HG03432 (cell line): Measurements from ENCODE around the gene EBLN1.
"Not testable (repeated sequence)": the region's sequence is repeated elsewhere in the genome, so short reads cannot be mapped to it uniquely, and the experiment has no call there.

Experiments
- ATAC-seq: cut with Tn5 transposase; IDR thresholded peaks from one replicate; pipeline ENCODE4 v1.9.1; 2021; ENCODE audit warnings: mild to moderate bottlenecking, moderate library complexity; ENCODE audit not compliant: unreplicated experiment

Gene EBLN1

DNA sequence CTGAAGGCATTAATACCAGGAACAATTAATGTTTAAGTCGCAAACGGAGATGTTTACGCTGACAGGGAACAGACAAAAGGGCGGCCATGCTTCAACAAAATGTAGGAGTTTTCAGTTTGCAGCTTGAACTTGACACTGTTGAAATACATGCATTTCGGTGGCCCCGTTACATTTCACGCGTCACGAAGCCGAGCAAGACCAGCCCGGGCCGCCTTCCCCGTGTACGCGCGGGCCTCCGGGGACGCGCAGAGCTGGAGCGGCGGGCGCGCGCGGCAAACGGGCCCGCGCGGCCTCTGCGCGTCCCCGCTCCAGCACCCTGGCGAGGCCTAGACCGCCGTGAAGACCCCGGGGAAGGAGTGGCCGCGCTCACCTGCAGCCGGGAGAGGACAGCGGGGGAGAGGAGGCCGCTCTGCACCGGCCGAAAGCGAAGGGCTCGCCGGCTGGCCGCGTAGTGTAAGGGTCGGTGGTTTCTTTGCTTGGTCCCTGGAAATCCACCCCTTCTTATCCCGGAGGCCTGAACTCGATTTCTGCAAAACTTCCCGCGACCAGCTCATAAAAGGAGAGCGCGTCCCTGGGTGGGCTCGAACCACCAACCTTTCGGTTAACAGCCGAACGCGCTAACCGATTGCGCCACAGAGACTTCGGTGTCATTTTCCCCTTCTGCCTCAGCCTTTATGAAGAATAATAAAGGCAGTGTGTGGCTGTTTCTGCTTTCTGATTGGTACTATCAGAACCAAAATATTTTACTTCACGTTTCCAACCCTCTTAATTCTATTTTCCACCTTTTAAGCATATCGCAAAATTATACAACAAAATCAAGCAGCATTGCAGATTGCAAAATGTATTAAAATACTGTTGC, 11.4 kb upstream of the EBLN1 start:
- ATAC-seq = peak; percentile 89

DNA sequence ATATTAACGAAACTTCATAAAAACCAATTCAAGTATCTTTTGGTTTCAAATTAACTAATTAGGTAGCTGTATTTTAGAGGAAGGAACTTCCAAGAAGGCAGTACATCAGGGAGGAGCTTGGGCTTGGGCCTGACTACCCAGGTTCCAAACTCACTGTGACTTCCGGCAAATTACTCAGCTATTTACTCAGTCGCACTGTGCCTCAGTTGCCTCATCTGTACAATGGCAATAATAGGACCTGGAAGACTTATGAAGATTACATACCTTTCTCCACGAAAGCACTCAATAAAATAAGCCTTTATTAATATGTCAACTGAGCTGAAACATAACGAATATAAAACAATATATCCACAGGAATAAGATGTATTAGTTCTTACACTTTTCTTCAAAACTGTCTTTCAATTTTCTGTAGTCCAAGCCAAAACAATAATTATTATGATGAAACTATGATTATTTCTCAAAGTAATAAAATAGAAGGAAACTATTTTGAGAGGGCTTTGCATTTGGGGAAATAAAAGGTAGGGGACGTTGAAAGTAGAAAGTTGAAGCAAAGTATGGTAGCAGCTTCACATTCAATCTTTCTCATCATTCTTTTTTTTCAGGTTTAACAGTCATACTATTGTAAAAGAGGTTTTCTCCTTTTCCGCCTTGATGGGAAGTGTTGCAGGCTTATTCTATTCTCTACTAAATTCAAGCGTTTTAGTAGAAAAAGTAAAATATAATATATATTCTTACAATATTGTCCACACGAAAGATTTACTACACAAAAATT, 10.5 kb upstream of the EBLN1 start:
- no peak for ATAC-seq

DNA sequence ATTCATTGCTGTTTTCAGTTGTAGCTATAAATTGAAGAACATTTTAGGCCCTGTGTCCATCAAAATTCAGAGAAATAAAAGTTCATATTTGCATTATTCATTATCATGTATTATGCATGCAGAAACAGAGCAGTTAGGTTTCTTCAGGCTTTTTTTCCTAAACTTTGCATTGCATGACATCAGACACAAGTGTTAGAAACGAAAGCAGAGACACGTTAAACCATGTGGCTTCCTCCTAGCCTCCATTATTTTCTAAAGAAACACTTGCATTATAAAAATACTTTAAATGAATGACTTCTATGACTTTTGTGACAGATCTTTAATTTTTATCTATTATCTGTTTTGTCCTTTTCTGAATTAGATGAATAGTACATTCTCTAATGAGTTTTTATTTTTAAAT, 8.8 kb upstream of the EBLN1 start:
- ATAC-seq = no peak

DNA sequence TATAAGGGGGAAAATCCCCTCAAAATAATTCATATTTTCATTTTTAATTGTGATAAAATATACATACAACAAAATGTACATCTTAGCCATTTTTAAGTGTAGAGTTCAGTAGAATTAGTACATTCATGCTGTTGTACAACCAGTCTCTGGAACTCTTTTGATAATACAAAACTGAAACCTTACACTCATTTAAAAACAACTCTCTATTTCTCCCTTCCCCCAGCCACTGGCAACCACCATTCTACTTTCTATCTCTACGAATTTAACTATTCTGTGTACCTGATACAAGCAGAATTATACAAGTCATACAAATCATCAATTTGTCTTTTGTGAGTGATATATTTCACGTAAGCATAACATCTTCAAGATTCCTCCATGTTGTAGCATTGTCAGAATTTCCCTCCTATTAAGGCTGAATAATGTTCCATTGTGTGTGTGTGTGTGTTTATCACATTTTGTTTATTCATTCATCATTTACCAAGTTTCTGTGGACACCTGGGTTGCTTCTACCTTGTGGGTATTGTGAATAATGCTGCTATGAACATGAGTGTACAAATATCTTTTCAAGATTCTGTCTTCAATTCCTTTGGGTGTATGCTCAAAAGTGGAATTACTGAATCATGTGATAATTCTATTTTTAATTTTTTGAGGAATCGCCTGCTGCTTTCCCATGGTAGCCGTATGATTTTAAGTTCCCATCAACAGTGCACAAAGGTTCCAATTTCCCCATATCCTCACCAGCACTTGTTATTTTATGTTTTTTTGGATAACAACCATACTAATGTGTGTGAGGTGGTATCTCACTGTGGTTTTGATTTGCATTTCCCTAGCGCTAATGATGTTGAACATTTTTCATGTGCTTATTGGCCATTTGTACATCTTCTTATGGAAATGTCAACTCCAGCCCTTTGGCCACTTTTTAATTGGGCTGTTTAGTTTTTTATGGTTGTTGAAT, 4.7 kb upstream of the EBLN1 start:
- peak; percentile 78 for ATAC-seq

DNA sequence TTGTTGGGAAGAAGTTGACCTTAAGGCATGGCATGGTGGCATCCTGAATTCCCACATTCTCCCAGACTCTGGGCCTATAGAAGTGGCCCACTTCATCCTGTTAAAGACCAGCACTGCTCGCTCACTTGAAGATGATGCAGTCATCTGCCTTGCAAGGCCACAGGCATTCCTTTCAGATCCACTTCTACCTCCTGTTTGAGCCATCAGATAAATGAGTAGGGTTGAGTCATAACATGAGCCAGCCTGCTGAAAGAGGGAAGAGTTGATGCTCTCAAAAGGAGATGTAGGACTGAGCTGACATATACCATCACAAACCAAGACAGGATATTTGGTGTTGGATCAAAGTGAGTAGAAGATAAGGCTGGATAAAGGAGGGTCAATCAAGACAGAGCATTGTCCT, 1.5 kb upstream of the EBLN1 start:
- ATAC-seq = no peak

DNA sequence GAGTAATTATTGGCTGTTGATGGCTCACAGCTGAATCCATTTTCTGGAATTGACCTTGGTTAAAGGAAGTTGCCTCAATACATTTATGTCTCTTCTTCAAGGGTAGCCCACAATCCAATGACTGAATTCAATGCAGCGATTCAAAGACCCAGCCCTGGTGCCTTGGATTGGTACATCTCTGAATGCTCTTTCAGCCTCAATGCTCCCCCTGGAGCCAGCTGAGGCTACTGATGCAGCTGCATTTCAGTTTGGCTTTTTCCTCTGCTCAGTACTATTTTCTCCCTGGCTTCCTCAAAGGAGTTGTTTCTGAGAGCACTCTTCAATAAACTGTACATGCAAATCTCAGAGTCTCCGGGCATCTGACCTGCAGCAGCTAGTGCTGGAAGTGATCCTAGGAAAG, 633 bp upstream of the EBLN1 start:
- no peak for ATAC-seq

DNA sequence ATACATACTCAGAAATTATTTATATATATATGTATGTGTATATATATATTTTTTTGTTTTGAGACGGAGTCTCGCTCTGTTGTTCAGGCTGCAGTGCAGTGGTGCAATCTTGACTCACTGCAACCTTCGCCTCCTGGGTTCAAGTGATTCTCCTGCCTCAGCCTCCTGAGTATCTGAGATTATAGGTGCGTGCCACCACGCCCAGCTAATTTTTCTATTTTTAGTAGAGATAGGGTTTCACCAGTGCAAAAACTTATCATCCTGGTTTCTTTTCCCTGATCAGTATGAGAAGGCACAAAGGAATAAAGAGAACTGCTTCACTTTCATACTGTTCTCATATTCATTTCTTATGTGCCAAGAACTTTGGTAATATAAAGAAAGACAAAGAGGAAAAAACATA, 731 bp downstream of the EBLN1 start:
- not testable (repeated sequence) for ATAC-seq

DNA sequence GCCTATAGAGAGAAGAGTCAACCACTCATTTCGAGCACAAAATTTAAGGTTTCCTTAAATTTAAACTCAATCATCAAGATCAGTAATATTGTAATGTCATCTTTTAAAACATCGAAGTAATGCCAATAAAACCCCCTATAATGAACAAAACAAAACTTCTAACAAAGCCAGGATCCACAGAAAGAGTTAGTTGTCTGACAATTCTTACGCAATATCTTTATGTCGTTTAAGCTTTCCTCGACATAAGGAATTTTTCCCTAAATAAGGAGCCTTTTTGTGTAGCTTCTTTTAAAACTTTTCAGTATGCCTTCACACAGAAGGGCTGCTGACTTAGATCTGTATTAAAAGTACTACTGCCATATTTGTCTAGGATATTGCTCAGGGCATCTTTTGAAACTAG, 7.5 kb downstream of the EBLN1 start:
- no peak for ATAC-seq

DNA sequence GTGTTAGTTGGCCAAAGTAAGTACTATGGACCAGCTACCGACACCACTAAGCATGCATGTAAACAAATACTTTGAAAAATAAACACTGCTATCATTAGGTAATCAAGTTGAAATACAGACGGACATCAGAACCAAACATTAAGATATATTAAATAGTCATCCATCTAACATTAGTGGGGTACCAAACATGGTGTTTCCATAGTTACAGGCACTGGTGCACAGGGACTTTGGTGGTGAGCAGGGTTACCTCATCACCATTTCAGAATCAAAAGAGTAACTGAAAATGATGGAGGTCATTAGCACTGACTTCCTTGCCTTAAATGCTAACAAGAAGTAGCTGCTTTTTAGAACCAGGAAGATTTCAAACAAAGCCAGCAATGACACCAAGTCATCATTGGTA, 23.9 kb downstream of the EBLN1 start:
- no peak for ATAC-seq

DNA sequence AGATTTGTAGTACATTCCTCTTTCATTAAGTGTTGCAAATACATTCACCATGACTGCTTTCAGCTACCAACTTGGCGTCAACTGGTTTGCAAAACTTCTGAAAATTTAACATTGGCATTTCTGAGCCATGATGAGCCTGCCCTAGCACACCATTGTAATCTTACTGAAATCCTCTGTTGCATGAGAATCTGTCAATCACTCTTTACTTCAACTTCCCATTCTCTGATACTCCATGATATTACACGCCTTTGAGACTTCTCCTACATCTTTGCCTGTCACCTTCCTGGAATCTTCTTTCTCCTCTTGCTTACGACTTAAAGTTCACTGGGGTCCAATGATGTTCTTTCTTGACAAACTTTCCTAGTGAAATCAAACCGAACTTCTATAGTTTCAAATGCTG, 32.2 kb downstream of the EBLN1 start:
- no peak for ATAC-seq

DNA sequence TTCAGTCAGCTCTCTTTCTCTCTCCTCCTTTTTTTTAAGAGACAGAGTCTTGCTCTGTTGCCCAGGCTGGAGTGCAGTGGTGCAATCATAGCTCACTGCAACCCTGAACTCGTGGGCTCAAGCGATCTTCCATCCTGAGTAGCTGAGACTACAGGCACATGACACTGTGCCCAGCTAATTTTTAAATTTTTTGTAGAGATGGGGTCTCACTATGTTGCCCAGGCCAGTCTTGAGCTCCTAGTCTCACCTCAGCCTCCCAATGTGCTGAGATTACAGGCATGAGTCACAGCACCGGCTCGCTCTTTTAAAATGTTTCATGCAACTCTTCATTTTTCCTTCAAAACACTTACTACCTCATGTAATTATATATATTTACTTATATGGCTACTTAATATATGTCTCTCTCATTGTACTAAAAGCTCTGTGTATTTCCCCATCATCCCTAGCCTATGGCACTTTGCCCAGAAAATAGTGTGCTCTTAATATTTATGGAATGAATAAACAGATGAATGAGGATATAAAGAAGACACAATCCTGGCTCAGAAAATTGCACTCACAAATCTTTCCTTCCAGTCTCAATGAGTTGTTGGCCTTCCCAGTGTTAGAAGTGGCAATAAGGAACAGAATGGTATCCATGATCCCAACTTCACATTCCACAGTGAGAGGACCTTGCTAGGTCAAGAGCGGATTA, 33.9 kb downstream of the EBLN1 start:
- no peak for ATAC-seq

DNA sequence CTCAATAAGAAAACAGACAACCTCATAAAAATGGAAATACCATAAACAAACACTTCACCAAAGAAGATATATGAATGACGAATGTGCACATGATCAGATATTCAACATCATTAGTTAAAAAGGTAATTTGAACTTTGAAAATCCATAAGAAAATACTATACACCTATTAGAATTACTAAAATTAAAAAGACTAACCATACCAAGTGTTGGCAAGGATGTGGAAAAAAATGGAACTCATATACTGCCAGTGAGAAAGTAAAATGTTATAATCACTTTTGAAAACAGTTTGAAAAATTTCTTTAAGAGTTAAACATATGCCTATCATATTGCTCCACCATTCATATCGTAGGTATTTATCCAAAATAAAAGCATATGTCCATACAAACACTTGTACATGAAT, 37.1 kb downstream of the EBLN1 start:
- ATAC-seq = no peak

DNA sequence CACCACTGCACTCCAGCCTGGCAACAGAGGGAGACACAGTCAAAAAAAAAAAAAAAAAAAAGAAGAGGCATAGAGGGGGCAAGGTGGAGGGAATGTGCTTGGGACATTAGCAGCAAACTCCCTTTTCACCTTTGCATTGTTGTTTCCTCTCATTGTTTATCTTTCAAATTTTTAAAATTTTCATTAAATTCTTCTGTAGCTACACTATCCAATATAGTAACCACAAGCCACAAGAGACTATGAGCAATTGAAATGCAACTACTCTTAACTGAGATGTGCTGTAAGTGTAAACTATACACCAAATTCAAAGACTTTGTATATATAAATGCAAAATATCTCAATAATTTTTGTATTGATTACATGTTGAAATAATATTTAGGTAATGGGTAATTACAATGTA, 43.4 kb downstream of the EBLN1 start:
- no peak for ATAC-seq

DNA sequence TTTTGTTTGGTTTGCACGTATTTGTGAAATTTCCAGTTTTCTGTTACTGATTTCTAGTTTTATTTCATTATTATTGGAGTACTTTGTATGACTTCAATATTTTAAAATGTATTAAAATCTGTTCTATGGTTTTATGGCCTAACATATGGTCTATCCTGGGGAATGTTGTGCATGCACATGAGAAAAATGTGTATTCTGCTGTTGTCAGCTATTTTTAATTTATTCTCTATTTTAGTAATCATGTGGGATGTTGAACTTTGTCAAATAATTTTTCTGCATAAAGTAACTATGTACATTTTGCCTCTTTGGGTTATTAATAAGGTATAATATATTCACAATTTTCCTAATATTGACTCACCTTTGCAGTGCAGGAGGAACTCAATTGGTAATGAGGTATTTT, 46.7 kb downstream of the EBLN1 start:
- no peak for ATAC-seq

DNA sequence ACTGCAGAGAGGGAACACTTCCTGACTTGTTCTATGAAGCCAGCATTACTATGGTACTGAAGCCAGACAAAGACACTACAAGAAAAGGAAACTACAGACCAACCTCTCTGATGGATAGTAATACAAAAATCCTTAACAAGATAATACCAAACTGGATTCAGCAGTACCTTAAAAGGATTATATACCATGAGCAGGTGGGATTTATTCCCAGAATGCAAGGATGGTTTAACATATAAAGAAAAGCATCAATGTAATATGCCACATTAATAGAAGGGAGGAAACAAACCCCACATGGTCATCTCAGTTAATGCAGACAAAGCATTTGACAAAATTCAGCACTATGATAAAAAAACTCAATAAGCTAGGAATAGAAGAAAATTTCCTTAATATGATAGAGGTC, 47.2 kb downstream of the EBLN1 start:
- ATAC-seq = no peak

DNA sequence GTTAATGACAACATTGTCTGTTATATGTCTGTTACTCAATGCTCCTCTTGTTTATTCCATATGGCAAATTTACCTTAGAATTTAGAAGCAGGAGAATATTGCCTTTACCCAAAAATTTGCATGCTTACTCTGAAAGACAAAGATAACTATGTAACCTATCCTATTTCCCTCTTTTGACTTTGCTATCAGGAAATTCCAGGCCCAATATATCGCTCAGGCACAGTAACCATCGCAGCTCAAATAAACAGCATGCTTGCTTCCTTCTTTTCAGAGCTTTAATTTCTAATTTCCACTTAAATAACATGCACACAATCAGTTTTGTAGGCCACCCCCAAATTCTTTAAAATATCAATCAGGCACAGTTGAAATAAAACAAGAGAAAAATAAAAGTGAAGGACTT, 57.8 kb downstream of the EBLN1 start:
- ATAC-seq = no peak

DNA sequence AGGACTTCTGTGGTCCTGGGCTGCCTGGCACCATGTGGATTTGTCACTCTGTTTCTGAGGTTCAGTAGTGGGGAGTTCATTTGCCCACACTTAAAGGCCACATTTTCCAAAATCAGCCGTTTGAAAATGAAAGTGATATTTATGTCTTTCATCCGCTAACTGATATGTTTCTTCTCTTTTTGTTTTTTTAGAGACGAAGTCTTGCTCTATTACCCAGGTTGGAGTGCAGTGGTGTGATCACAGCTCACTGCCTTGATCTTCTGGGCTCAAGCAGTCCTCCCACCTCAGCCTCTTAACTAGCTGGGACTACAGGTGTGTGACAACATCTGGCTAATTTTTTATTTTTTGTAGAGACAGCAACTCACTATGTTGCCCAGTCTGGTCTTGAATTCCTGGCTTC, 58.6 kb downstream of the EBLN1 start:
- no peak for ATAC-seq
